ENCODE measurements around the gene SEC24C.

SEC24C gene

DNA sequence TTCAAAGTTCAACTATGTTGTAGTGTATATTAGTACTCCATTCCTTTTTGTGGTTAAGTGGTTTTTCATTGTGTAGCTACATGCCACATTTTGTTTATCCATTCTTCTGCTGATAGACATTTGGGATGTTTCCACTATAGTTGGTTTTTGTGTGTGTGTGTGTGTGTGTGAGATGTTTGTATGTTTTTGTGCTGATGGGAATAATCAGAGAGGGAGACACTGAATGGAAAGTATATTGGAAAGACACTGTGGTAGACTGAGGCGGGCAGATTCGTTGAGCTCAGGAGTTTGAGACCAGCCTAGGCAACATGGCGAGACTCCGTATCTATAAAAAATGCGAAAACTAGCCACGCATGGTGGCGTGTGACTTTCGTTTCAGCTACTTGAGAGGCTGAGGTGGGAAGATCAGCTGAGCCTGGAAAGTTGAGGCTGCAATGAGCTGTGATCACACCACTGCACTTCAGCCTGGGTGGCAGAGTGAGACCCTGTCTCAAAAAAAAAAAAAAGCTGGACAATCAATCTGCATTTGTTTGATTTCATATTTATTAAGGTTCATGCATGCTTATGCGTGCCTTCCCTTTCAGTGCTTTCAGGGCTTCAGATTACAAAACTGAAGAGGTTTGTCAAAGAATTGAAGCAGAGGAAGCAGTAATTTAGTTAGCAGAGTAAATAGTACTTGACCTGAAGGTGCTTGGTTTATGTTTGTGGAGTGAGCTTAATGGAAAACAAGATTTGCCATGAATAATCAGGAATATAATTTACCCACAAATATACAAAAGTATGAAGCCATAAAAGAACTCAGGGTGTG lies 14.7 kb downstream of the SEC24C start:
- no peak overlapping the region for H3K4me2 ChIP-seq (ENCODE audit: low read depth, low read length, poor library complexity, severe bottlenecking)
- no peaks in the 10 kb centered on the region for H3K9me2 ChIP-seq (replicated peaks; ENCODE audit: low read depth, low read length)
- no peaks in the 10 kb centered on the region for H4K20me1 ChIP-seq (ENCODE audit: insufficient read depth, low read length, poor library complexity, severe bottlenecking)
- H3K4me1 ChIP-seq (ENCODE audit: insufficient read depth, low read length, poor library complexity, severe bottlenecking): no peaks in the 10 kb centered on the region
- no peak for TF ChIP-seq CTCF (conservative IDR thresholded peaks at IDR 0.05; ENCODE audit: low read length)
- TF ChIP-seq EZH2phosphoT487 (IDR thresholded peaks at IDR 0.05; ENCODE audit: borderline replicate concordance): no peak
- H3K36me3 ChIP-seq (ENCODE audit: insufficient read depth, low read length): peaks cover 60% of the 10 kb centered on the region
- H3K9ac ChIP-seq (ENCODE audit: low read depth, low read length, poor library complexity, severe bottlenecking): no peak overlapping the region
- H3F3A ChIP-seq (ENCODE audit: low read depth): no peaks in the 10 kb centered on the region
- no peaks in the 10 kb centered on the region for H3K9me3 ChIP-seq (ENCODE audit: insufficient read depth, low read depth, low read length)
- H3K27me3 ChIP-seq (ENCODE audit: insufficient read depth, low read length, poor library complexity, severe bottlenecking): no peaks in the 10 kb centered on the region
- H3K79me2 ChIP-seq (ENCODE audit: insufficient read depth, low read length): peaks cover 7% of the 10 kb centered on the region; the same call in 1 of the 2 replicates
- H2AFZ ChIP-seq (ENCODE audit: low read length): no peak overlapping the region
- H3K4me3 ChIP-seq (ENCODE audit: low read length, poor library complexity, severe bottlenecking): no peak overlapping the region

DNA sequence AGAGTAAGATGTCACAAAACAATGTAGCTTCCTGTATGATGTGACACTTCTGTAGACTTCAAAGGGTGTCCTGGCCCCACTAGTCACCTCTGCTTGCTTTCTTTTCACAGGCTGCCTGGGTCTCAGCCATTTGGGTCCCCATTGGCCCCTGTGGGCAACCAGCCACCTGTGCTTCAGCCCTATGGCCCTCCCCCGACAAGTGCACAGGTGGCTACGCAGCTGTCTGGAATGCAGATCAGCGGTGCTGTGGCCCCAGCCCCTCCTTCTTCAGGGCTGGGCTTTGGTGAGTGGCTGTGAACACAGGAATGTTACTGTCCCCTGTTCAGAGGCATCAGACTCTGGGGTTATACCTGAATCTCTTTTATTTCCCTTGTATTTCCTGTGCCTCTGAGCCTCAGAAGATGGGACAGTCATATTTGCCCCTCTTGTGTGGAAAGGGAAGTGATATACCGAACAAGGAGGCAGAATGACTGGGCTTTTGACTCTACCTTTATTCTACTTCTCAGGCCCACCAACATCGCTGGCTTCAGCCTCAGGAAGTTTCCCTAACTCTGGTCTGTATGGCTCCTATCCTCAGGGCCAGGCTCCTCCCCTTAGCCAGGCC lies 15.4 kb downstream of the SEC24C start:
- H3K9me2 ChIP-seq (replicated peaks; ENCODE audit: low read depth, low read length): no peaks in the 10 kb centered on the region
- H2AFZ ChIP-seq (ENCODE audit: low read length): no peak overlapping the region
- H3K36me3 ChIP-seq (ENCODE audit: insufficient read depth, low read length): peaks cover 59% of the 10 kb centered on the region
- no peaks in the 10 kb centered on the region for H3K4me1 ChIP-seq (ENCODE audit: insufficient read depth, low read length, poor library complexity, severe bottlenecking)
- H3K9me3 ChIP-seq (ENCODE audit: insufficient read depth, low read depth, low read length): no peaks in the 10 kb centered on the region
- no peak overlapping the region for H3K9ac ChIP-seq (ENCODE audit: low read depth, low read length, poor library complexity, severe bottlenecking)
- H3K27me3 ChIP-seq (ENCODE audit: insufficient read depth, low read length, poor library complexity, severe bottlenecking): no peaks in the 10 kb centered on the region
- H3K4me2 ChIP-seq (ENCODE audit: low read depth, low read length, poor library complexity, severe bottlenecking): no peak overlapping the region
- H3K79me2 ChIP-seq (ENCODE audit: insufficient read depth, low read length): peaks cover 7% of the 10 kb centered on the region; the same call in 1 of the 2 replicates
- no peak for TF ChIP-seq EZH2phosphoT487 (IDR thresholded peaks at IDR 0.05; ENCODE audit: borderline replicate concordance)
- H4K20me1 ChIP-seq (ENCODE audit: insufficient read depth, low read length, poor library complexity, severe bottlenecking): no peaks in the 10 kb centered on the region
- no peaks in the 10 kb centered on the region for H3F3A ChIP-seq (ENCODE audit: low read depth)
- no peak overlapping the region for H3K4me3 ChIP-seq (ENCODE audit: low read length, poor library complexity, severe bottlenecking)

DNA sequence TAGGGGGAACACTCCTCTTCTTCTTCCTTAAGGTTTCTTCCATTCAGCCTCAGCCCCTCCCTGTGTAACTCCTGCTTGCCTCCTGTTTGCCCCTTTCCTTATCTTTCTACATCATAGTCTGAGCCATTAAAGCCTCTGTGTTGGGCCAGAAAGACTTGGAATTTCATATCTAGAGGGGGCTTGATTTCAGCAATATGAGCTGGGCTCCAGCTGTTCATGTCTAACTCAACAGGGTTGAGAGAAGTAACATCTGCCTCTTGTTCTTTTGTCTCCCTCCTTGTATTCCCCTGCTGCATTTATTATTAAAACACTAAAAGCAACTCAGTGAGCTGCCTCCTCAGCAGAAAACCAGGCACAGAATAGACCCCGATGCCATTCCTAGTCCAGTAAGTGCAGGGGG lies 17.6 kb downstream of the SEC24C start:
- Histone ChIP-seq H3K79me2 (ENCODE audit: insufficient read depth, low read length) (peaks cover 7% of the 10 kb centered on the region; the same call in 1 of the 2 replicates), H3K9me2 (replicated peaks; ENCODE audit: low read depth, low read length) (no peaks in the 10 kb centered on the region), H3K4me1 (ENCODE audit: insufficient read depth, low read length, poor library complexity, severe bottlenecking) (no peaks in the 10 kb centered on the region), H3K9me3 (ENCODE audit: insufficient read depth, low read depth, low read length) (no peaks in the 10 kb centered on the region), H3K27me3 (ENCODE audit: insufficient read depth, low read length, poor library complexity, severe bottlenecking) (no peaks in the 10 kb centered on the region), H3K4me3 (ENCODE audit: low read length, poor library complexity, severe bottlenecking) (no peak overlapping the region), H2AFZ (ENCODE audit: low read length) (no peak overlapping the region), H4K20me1 (ENCODE audit: insufficient read depth, low read length, poor library complexity, severe bottlenecking) (no peaks in the 10 kb centered on the region), H3F3A (ENCODE audit: low read depth) (no peaks in the 10 kb centered on the region), H3K9ac (ENCODE audit: low read depth, low read length, poor library complexity, severe bottlenecking) (no peak overlapping the region), H3K36me3 (ENCODE audit: insufficient read depth, low read length) (peaks cover 80% of the 10 kb centered on the region), H3K4me2 (ENCODE audit: low read depth, low read length, poor library complexity, severe bottlenecking) (no peak overlapping the region)
- TF ChIP-seq EZH2phosphoT487 (IDR thresholded peaks at IDR 0.05; ENCODE audit: borderline replicate concordance): no peak
- no peak for TF ChIP-seq CTCF (conservative IDR thresholded peaks at IDR 0.05; ENCODE audit: low read length)

Measured in Loucy (cell line).